ENCODE data around the gene SLC5A10. TPM values are rescaled to one million over a fixed set of nuclear protein-coding genes. Genes with fewer than 3 reads are reported as not detected.

The SLC5A10 gene
- total RNA-seq, 1 donor from 2014 or later, result 0.14 TPM

DNA sequence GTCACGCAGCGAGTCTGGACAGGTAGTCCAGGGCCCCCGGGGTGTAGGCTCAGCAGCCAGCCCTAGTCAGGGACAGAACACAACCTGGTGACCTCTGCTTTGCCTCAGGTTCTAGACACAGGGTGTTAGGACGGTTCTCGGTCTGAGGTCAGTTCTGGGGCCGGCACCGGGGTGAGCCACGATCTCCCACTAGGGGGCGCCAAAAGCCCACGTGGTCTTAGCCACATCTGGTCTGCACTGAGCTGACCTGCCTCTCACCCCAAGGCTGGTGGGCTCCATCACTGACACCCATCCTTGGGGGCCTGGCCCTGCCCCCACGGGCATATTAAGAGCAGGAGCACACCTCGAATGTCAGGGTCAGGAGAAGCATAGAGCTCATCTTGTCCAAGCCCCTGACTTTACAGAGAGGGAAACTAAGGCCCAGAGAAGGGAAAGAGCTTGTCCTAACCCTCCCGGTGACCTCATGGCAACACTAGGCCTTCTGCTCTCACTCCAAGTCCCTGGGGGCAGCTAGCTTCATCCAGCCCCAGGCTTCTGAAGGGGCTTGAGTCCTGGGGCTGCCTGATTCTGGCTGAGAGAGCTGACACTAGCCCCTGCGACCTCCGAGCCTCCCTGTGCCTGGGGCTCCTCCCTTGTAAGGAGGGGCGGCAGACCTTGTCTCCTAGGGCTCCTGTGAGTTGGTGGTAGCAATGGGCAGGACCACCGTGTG lies 9.0 kb downstream of the SLC5A10 start:
- peak overlapping the region; percentile 18 for H3K27ac Mint-ChIP-seq (ENCODE audit: unreplicated experiment)
- DNase-seq (ENCODE audit: low read depth) (no peak), FAIRE-seq (no peak)
- Histone ChIP-seq H4K20me1 (ENCODE audit: insufficient read depth, low read length) (no peaks in the 10 kb centered on the region), H3K27ac (ENCODE audit: low read depth, low read length) (no peak overlapping the region), H3K4me3 (ENCODE audit: insufficient read depth, low read depth, low read length) (no peak overlapping the region), H3K9me3 (ENCODE audit: insufficient read depth, low read depth, low read length) (no peaks in the 10 kb centered on the region), H2AFZ (ENCODE audit: low read depth, low read length) (no peak overlapping the region), H3K4me2 (ENCODE audit: low read length) (no peak overlapping the region), H3K36me3 (ENCODE audit: insufficient read depth, low read length) (no peaks in the 10 kb centered on the region), H3K27me3 (ENCODE audit: insufficient read depth, low read length) (no peaks in the 10 kb centered on the region), H3K4me1 (ENCODE audit: insufficient read depth, low read length) (peaks cover 25% of the 10 kb centered on the region), H3K79me2 (ENCODE audit: insufficient read depth, low read length) (no peaks in the 10 kb centered on the region), H3K9ac (ENCODE audit: low read length) (no peak overlapping the region)
- H3K9me3 Mint-ChIP-seq (ENCODE audit: unreplicated experiment), result no peaks in the 10 kb centered on the region
- peaks cover 7% of the 10 kb centered on the region for H3K27me3 Mint-ChIP-seq (ENCODE audit: low read depth, unreplicated experiment)
- peaks cover 10% of the 10 kb centered on the region for H3K4me1 Mint-ChIP-seq (ENCODE audit: low read depth, unreplicated experiment)
- TF ChIP-seq EZH2 (IDR thresholded peaks at IDR 0.05; ENCODE audit: insufficient read depth, low read length), result no peak
- TF ChIP-seq, protein P1, sequence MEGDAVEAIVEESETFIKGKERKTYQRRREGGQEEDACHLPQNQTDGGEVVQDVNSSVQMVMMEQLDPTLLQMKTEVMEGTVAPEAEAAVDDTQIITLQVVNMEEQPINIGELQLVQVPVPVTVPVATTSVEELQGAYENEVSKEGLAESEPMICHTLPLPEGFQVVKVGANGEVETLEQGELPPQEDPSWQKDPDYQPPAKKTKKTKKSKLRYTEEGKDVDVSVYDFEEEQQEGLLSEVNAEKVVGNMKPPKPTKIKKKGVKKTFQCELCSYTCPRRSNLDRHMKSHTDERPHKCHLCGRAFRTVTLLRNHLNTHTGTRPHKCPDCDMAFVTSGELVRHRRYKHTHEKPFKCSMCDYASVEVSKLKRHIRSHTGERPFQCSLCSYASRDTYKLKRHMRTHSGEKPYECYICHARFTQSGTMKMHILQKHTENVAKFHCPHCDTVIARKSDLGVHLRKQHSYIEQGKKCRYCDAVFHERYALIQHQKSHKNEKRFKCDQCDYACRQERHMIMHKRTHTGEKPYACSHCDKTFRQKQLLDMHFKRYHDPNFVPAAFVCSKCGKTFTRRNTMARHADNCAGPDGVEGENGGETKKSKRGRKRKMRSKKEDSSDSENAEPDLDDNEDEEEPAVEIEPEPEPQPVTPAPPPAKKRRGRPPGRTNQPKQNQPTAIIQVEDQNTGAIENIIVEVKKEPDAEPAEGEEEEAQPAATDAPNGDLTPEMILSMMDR (IDR thresholded peaks at IDR 0.05; ENCODE audit: insufficient read depth, low read depth, low read length), result peak; percentile 66
- no peak overlapping the region for H3K4me3 Mint-ChIP-seq (ENCODE audit: unreplicated experiment)
- H3K36me3 Mint-ChIP-seq (ENCODE audit: low read depth, unreplicated experiment), result no peaks in the 10 kb centered on the region

GRCh38 chr17:18961634-18962493 lies 9.9 kb downstream of the SLC5A10 start:
- Histone ChIP-seq H3K4me1 (ENCODE audit: insufficient read depth, low read length) (peaks cover 25% of the 10 kb centered on the region), H3K36me3 (ENCODE audit: insufficient read depth, low read length) (no peaks in the 10 kb centered on the region), H3K79me2 (ENCODE audit: insufficient read depth, low read length) (no peaks in the 10 kb centered on the region), H3K9me3 (ENCODE audit: insufficient read depth, low read depth, low read length) (no peaks in the 10 kb centered on the region), H3K27me3 (ENCODE audit: insufficient read depth, low read length) (no peaks in the 10 kb centered on the region), H4K20me1 (ENCODE audit: insufficient read depth, low read length) (no peaks in the 10 kb centered on the region), H3K27ac (ENCODE audit: low read depth, low read length) (no peak overlapping the region), H3K9ac (ENCODE audit: low read length) (peak overlapping the region; percentile 45), H3K4me2 (ENCODE audit: low read length) (peak overlapping the region; percentile 16), H2AFZ (ENCODE audit: low read depth, low read length) (peak overlapping the region; percentile 23), H3K4me3 (ENCODE audit: insufficient read depth, low read depth, low read length) (no peak overlapping the region)
- no peaks in the 10 kb centered on the region for H3K36me3 Mint-ChIP-seq (ENCODE audit: low read depth, unreplicated experiment)
- H3K4me3 Mint-ChIP-seq (ENCODE audit: unreplicated experiment), result no peak overlapping the region
- TF ChIP-seq, protein P1 (IDR thresholded peaks at IDR 0.05; ENCODE audit: insufficient read depth, low read depth, low read length), result no peak
- TF ChIP-seq EZH2 (IDR thresholded peaks at IDR 0.05; ENCODE audit: insufficient read depth, low read length), result no peak
- H3K4me1 Mint-ChIP-seq (ENCODE audit: low read depth, unreplicated experiment), result peaks cover 10% of the 10 kb centered on the region
- no peaks in the 10 kb centered on the region for H3K9me3 Mint-ChIP-seq (ENCODE audit: unreplicated experiment)
- FAIRE-seq (no peak), DNase-seq (ENCODE audit: low read depth) (no peak)
- peak overlapping the region; percentile 5 for H3K27ac Mint-ChIP-seq (ENCODE audit: unreplicated experiment)
- H3K27me3 Mint-ChIP-seq (ENCODE audit: low read depth, unreplicated experiment), result peaks cover 7% of the 10 kb centered on the region
